Islet precursor cell (in vitro differentiated cells): ENCODE data around the gene RGMB.

Source experiments
- DNase-seq: peaks from one replicate; pipeline ENCODE4 v3.0.0-alpha.2; 2018

Gene RGMB

DNA sequence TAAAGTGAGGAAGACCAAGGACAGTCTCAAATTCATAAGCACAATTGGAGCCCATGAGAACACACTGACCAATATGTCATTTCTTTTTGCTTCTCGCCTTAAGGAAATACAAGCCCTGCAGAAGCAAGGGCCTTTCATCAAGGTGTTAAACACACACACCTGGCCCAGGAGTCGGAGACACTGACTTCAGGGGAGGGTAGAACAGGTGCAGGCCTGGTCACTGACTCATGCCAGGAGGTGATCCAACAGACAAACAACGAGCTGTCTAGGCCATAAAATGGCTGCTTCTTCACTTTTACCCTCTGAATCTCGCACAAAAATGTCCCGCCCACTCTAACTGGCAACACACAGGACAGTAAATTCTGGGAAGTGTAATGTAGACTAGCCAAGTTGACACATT lies 62.7 kb downstream of the RGMB start:
- no peak for DNase-seq

GRCh38 chr5:98839469-98840383 lies 66.3 kb downstream of the RGMB start:
- DNase-seq = no peak

DNA sequence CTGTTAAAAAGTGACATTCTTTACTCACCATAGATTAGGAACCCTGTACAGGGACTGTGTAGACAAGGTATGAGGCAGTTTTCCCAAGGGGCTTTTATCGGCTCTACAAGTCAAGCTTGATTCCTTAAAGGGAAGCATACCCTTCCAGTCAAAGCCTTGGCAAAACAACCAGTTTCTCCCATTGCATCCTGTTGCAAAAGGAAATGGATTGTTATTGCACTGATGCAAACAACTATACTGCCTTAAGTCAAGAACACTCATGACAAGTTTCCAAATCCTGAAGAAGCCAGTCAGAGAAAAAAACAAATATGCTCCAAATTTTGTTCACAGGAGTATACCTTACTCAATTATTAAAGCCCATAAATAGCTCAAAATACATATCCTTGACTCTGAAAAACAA lies 67.5 kb downstream of the RGMB start:
- no peak for DNase-seq

DNA sequence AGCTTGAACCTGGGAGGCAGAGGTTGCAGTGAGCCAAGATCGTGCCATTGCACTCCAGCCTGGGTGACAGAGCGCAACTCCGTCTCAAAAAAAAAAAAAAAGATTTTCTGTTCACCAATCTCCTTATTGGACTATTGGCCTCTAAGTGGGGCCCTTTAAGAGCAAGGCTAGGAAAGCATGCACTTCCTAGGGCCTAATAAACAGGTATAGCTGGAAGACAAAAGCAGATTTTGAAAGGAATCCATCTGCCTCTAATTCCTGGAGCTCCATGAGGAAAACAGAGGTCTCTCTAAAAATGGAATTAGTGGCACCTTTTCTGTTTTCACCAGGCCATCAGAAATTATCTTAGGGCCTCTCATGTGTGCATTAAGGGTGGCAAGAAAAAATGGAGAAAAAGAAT lies 70.0 kb downstream of the RGMB start:
- DNase-seq = no peak

DNA sequence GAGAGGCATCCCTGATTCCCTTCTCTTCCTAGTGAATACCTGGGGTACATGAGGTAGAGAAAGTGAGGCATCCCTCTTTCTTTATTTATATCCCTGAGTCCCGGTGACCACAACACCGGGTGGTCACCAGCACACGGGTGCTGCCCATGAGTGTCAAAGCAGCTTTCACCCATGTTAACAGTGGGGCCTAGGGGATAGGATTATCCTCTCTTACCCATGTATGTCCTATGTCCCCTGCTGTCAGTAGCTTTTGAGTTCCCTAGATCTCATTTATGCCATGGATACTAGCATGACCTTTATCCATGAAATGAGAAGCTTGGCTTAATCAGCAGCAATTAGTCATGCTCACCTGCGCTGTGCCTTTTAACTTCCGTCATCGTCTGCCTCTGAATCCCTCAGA lies 71.4 kb downstream of the RGMB start:
- DNase-seq = no peak

- DNase-seq = no peak
These were observed 72.4 kb downstream of the RGMB start for GRCh38 chr5:98845878-98846277.
